Neural cell (in vitro differentiated cells): ENCODE measurements around the gene RELA. TPM values are rescaled to one million over a fixed set of nuclear protein-coding genes. Genes with fewer than 3 reads are reported as not detected.

Source experiments
- H2AFZ ChIP-seq: fragments of 200-600, 300-800 bp; sonication (generic), shearing (Covaris generic); 2 replicates; pipeline ENCODE4 v1.6.0; 2014; ENCODE audit warnings: low read depth, mild to moderate bottlenecking, antibody characterized with exemption, low read length, moderate library complexity
- H3F3A ChIP-seq: fragments of 200-600 bp; shearing (Covaris generic); 2 replicates; pipeline ENCODE4 v1.6.1; 2016; ENCODE audit warnings: mild to moderate bottlenecking, moderate library complexity, mixed read lengths, antibody characterized with exemption, low read length; ENCODE audit not compliant: insufficient read depth, poor library complexity, severe bottlenecking
- H3K27ac ChIP-seq: fragments of 200-600, 300-800 bp; sonication (generic), shearing (Covaris generic); 2 replicates; pipeline ENCODE4 v1.5.1; 2014; ENCODE audit warnings: mild to moderate bottlenecking, low read length, moderate library complexity
- H3K27me3 ChIP-seq: fragments of 300-800, 200-600 bp; sonication (generic), shearing (Covaris generic); 2 replicates; pipeline ENCODE4 v1.6.0; 2014; ENCODE audit warnings: mild to moderate bottlenecking, low read depth, low read length, moderate library complexity; ENCODE audit not compliant: insufficient read depth
- H3K36me3 ChIP-seq: fragments of 300-800, 200-600 bp; sonication (generic), shearing (Covaris generic); 2 replicates; pipeline ENCODE4 v1.5.1; 2014; ENCODE audit warnings: mild to moderate bottlenecking, antibody characterized with exemption, low read length, moderate library complexity; ENCODE audit not compliant: insufficient read depth
- H3K4me2 ChIP-seq: fragments of 300-800, 200-600 bp; sonication (generic), shearing (Covaris generic); 2 replicates; pipeline ENCODE4 v1.6.0; 2014; ENCODE audit warnings: mild to moderate bottlenecking, low read length
- H3K4me3 ChIP-seq: fragments of 300-800, 200-600 bp; sonication (generic), shearing (Covaris generic); 2 replicates; pipeline ENCODE4 v1.5.1; 2014; ENCODE audit warnings: mild to moderate bottlenecking, low read length, moderate library complexity
- H3K79me2 ChIP-seq: fragments of 200-600 bp; shearing (Covaris generic); replicated peaks from 2 replicates; pipeline ENCODE4 v1.6.0; 2014; ENCODE audit warnings: mild to moderate bottlenecking, low read length, moderate library complexity; ENCODE audit not compliant: insufficient read depth
- H3K9ac ChIP-seq: fragments of 300-800, 200-600 bp; sonication (generic), shearing (Covaris generic); 2 replicates; pipeline ENCODE4 v1.6.1; 2016; ENCODE audit warnings: mild to moderate bottlenecking, low read length, mixed read lengths
- H3K9me2 ChIP-seq: fragments of 200-600 bp; shearing (Covaris generic); 2 replicates; pipeline ENCODE4 v1.6.1; 2016; ENCODE audit warnings: mild to moderate bottlenecking, low read length, mixed read lengths; ENCODE audit not compliant: insufficient read depth
- H3K9me3 ChIP-seq: fragments of 200-600, 300-800 bp; sonication (generic), shearing (Covaris generic); 2 replicates; pipeline ENCODE4 v1.6.1; 2016; ENCODE audit warnings: mild to moderate bottlenecking, mixed run types, low read length, moderate library complexity, mixed read lengths
- H4K20me1 ChIP-seq: fragments of 200-600 bp; shearing (Covaris generic); 2 replicates; pipeline ENCODE4 v1.6.1; 2016; ENCODE audit warnings: mild to moderate bottlenecking, mixed run types; ENCODE audit not compliant: insufficient read depth
- EP300 ChIP-seq: fragments of 450-650 bp; conservative IDR thresholded peaks from 2 replicates; pipeline ENCODE4 v1.6.1; 2014; ENCODE audit warnings: antibody characterized with exemption, mild to moderate bottlenecking, moderate library complexity; ENCODE audit not compliant: poor library complexity, severe bottlenecking
- EZH2 ChIP-seq: fragments of 200-600, 300-800 bp; shearing (Covaris generic), sonication (generic); IDR thresholded peaks from 2 replicates; pipeline ENCODE4 v1.6.1; 2014; ENCODE audit warnings: antibody characterized with exemption, low read length, borderline replicate concordance, mild to moderate bottlenecking; ENCODE audit not compliant: insufficient read depth, poor library complexity, severe bottlenecking
- MXI1 ChIP-seq: fragments of 450-650 bp; conservative IDR thresholded peaks from 2 replicates; pipeline ENCODE4 v1.6.1; 2014; ENCODE audit warnings: antibody characterized with exemption, mild to moderate bottlenecking; ENCODE audit not compliant: poor library complexity, severe bottlenecking
- POLR2AphosphoS5 ChIP-seq: IDR thresholded peaks from 2 replicates; pipeline ENCODE4 v1.6.1; 2012
- RAD21 ChIP-seq: fragments of 450-650 bp; conservative IDR thresholded peaks from 2 replicates; pipeline ENCODE4 v1.6.1; 2014; ENCODE audit warnings: antibody characterized with exemption, mild to moderate bottlenecking, moderate library complexity
- SMC3 ChIP-seq: fragments of 450-650 bp; conservative IDR thresholded peaks from 2 replicates; pipeline ENCODE4 v1.6.1; 2014; ENCODE audit warnings: antibody characterized with exemption, mild to moderate bottlenecking, moderate library complexity; ENCODE audit not compliant: poor library complexity
- TAF1 ChIP-seq: IDR thresholded peaks from 2 replicates; pipeline ENCODE4 v1.6.1; 2012; ENCODE audit warnings: low read depth
- polyA plus RNA-seq: library from polyadenylated mRNA; depleted of rRNA; stranded (reverse); fragments of >200 nt; gene quantifications from 2 replicates; pipeline ENCODE4 v1.2.3, GENCODE V29; 2014
- TF ChIP-seq, protein P1 (sequence below): IDR thresholded peaks from 2 replicates; pipeline ENCODE4 v1.6.1; 2012; ENCODE audit warnings: borderline replicate concordance
- TF ChIP-seq, protein P2 (sequence below): fragments of 450-650 bp; IDR thresholded peaks from 2 replicates; pipeline ENCODE4 v1.5.1; 2014; ENCODE audit warnings: antibody characterized with exemption, mild to moderate bottlenecking, moderate library complexity; ENCODE audit not compliant: poor library complexity, severe bottlenecking

RELA gene
- polyA plus RNA-seq, 1 donor from 2014 or later: 19.3 TPM

- no peak overlapping the region for H3K4me3 ChIP-seq
- H3K27ac ChIP-seq: no peak overlapping the region
- TF ChIP-seq POLR2AphosphoS5 (no peak), SMC3 (no peak), MXI1 (no peak), EZH2 (no peak), RAD21 (no peak)
- TF ChIP-seq, protein P1, sequence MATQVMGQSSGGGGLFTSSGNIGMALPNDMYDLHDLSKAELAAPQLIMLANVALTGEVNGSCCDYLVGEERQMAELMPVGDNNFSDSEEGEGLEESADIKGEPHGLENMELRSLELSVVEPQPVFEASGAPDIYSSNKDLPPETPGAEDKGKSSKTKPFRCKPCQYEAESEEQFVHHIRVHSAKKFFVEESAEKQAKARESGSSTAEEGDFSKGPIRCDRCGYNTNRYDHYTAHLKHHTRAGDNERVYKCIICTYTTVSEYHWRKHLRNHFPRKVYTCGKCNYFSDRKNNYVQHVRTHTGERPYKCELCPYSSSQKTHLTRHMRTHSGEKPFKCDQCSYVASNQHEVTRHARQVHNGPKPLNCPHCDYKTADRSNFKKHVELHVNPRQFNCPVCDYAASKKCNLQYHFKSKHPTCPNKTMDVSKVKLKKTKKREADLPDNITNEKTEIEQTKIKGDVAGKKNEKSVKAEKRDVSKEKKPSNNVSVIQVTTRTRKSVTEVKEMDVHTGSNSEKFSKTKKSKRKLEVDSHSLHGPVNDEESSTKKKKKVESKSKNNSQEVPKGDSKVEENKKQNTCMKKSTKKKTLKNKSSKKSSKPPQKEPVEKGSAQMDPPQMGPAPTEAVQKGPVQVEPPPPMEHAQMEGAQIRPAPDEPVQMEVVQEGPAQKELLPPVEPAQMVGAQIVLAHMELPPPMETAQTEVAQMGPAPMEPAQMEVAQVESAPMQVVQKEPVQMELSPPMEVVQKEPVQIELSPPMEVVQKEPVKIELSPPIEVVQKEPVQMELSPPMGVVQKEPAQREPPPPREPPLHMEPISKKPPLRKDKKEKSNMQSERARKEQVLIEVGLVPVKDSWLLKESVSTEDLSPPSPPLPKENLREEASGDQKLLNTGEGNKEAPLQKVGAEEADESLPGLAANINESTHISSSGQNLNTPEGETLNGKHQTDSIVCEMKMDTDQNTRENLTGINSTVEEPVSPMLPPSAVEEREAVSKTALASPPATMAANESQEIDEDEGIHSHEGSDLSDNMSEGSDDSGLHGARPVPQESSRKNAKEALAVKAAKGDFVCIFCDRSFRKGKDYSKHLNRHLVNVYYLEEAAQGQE: no peak
- H4K20me1 ChIP-seq: no peaks in the 10 kb centered on the region
- H3K36me3 ChIP-seq: no peaks in the 10 kb centered on the region
- no peaks in the 10 kb centered on the region for H3F3A ChIP-seq
- H3K79me2 ChIP-seq: no peaks in the 10 kb centered on the region
- H3K4me2 ChIP-seq: no peak overlapping the region
- H2AFZ ChIP-seq: no peak overlapping the region
- H3K9me3 ChIP-seq: no peaks in the 10 kb centered on the region
- H3K27me3 ChIP-seq: no peaks in the 10 kb centered on the region
- H3K9ac ChIP-seq: no peak overlapping the region
- H3K9me2 ChIP-seq: no peaks in the 10 kb centered on the region
Measured at GRCh38 chr11:65703846-65704245, 41.1 kb upstream of the RELA start.

DNA sequence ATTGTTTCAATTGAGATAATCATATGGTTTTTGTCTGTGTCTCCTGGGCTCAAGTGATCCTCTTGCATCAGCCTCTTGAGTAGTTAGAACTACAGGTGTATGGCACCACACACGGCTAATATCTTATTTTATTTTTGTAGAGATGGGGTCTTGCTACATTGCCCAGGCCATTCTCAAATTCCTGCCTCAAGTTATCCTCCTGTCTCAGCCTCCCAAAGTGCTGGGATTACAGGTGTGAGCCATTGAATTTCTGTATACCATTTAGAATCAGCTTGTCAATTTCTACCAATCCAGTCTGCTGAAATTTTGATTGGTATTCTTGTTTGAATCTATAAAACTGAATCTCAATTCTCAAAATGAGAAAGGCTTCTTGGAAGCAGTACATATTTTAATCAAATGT is 39.0 kb upstream of the RELA start:
- Histone ChIP-seq H2AFZ (no peak overlapping the region), H3K4me3 (no peak overlapping the region), H3K9me3 (no peaks in the 10 kb centered on the region), H3K36me3 (no peaks in the 10 kb centered on the region), H3K4me2 (no peak overlapping the region), H3K27ac (no peak overlapping the region), H3K9me2 (no peaks in the 10 kb centered on the region), H3K79me2 (no peaks in the 10 kb centered on the region), H3K27me3 (no peaks in the 10 kb centered on the region), H4K20me1 (no peaks in the 10 kb centered on the region), H3F3A (no peaks in the 10 kb centered on the region), H3K9ac (no peak overlapping the region)
- no peak for TF ChIP-seq MXI1
- TF ChIP-seq, protein P2, sequence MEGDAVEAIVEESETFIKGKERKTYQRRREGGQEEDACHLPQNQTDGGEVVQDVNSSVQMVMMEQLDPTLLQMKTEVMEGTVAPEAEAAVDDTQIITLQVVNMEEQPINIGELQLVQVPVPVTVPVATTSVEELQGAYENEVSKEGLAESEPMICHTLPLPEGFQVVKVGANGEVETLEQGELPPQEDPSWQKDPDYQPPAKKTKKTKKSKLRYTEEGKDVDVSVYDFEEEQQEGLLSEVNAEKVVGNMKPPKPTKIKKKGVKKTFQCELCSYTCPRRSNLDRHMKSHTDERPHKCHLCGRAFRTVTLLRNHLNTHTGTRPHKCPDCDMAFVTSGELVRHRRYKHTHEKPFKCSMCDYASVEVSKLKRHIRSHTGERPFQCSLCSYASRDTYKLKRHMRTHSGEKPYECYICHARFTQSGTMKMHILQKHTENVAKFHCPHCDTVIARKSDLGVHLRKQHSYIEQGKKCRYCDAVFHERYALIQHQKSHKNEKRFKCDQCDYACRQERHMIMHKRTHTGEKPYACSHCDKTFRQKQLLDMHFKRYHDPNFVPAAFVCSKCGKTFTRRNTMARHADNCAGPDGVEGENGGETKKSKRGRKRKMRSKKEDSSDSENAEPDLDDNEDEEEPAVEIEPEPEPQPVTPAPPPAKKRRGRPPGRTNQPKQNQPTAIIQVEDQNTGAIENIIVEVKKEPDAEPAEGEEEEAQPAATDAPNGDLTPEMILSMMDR: no peak
- no peak for TF ChIP-seq RAD21
- TF ChIP-seq, protein P1: no peak
- no peak for TF ChIP-seq POLR2AphosphoS5
- no peak for TF ChIP-seq EP300
- no peak for TF ChIP-seq EZH2
- no peak for TF ChIP-seq TAF1
- TF ChIP-seq SMC3: no peak
